HCEC 1CT (cell line): ENCODE measurements around the gene FAU.
"Not testable (repeated sequence)": the region's sequence is repeated elsewhere in the genome, so short reads cannot be mapped to it uniquely, and the experiment has no call there.

ENCODE experiments used
- DNase-seq: peaks from one replicate; pipeline ENCODE4 v3.0.0-alpha.2; 2017

FAU gene

DNA sequence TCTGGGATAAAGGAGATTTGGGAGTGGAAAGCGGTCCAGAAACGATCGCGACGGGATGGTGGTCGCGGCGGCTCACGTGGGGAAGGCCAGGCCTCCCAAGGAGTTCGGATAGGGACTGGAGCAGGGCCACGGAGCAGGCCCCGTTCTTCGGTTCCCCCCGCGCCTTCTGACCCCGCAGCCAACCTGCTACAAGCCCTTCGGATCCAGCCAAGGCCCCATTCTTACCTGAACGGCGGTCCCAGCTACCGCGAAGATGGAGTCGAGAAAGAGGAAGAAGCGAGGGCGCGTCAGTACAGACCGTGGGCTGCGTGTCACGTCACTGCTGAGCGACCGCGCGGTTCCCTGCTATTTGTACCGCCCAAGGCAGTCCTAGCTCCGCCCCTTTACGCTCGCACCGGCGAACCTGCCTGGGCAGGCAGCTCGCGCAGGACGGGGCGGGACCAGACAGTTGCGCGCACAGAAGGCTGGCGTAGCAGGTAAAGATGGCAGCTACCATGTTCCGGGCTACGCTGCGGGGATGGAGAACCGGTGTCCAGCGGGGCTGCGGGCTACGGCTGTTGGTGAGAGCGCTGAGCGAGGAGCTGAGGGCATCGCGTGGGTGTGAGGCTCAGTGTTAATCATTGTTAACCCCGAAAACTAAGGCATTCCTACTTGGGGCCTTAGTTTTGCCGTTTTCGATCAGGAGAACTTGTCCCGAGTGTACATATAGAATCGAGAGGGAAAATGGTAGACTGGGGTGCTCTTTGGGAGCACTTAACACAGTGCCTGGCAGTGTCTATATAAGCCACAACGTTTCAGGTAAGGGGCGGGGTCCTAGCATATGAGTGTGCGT, at the start of gene FAU, which contains the start of gene MRPL49:
TSS of gene FAU (minus strand) at position 270 of the 832 bp plus-strand sequence. CDS start 321 bp downstream, outside the sequence.
TSS of gene MRPL49 (plus strand) at position 457 of the 832 bp plus-strand sequence. CDS start at position 483, 26 bp downstream.
- DNase-seq = peak; percentile 97

DNA sequence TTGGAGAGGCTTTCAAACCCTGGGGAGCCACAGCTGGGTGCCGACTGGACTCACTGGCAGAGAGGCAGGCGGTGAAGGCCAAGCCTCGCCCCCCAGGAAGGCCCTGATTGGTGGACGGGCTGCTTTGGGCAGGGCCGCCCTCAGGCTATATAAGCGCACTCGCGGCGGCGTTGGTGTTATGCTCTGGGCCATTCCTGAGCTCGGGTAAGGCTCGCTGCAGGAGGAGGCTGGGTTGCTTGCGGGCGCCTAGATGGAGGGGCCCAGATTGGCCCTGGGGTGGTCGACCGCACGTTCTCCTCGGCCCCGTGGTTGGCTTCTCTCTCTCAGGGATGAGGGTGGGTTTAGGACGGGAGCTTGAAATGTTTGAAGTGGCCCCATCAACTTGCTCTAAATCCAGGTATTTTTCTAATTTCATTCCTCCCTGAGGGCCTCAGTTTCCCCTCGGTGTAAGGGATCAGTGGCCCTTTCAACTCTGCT, 48.2 kb upstream of the FAU start, which contains the start of gene SPDYC:
TSS of gene SPDYC (plus strand) at position 176 of the 477 bp plus-strand sequence. CDS start 1,125 bp downstream, outside the sequence.
- no peak for DNase-seq

DNA sequence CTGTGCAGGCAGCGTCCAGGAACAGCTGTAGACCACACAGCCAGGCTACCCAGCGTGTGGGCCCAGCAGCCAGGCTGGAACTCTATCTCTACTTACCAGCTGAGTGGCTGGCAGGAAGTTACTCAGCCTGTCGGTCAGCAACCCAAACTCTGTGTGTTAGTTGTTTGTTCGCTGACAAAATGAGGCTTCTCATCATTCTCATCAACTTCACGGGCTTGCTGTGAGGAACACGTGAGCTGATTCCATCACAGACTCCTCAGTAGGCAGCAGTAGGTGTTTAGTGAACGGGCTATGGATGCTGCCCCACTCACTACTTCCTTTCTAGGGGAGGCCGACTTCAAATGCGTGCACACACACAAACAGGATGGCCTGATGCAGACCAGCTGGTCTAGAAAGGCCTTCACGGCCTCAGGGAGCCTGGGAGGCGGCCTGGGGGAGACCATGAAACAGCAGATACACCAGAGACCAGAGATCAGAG, 47.3 kb upstream of the FAU start:
- peak; percentile 9 for DNase-seq

DNA sequence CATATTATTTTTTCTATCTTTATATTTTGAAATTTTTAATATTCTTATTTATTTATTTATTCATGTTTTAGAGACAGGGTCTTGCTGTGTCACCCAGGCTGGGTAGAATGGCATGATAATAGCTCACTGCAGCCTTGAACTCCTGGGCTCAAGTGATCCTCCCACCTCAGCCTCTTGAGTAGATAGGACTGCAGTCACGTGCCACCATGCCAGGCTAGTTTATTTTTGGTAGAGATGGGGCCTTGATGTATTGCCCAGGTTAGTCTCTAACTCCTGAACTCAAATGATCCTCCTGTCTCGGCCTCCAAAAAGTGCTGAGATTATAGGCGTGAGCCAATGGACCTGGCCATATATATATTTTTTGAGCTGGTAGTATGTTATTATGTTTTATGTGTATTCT, 45.7 kb upstream of the FAU start:
- no peak for DNase-seq

DNA sequence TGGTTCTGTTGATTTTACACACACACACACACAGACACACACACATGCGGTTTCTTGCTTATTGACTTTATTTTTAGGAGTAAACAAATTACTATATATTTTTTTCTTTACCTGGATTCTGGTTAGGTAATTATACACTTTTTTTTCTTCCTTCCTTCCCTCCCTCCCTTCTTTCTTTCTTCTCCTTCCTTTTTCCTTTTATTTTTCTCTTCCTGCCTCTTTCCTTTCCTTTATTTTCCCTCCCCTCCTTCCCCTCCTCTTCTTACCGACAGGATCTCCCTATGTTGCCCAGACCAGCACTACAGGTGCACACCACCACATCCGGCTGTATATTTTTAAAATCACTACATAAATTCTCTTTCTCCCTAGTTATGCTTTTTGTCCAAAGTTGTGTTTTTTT, 45.0 kb upstream of the FAU start:
- no peak for DNase-seq

DNA sequence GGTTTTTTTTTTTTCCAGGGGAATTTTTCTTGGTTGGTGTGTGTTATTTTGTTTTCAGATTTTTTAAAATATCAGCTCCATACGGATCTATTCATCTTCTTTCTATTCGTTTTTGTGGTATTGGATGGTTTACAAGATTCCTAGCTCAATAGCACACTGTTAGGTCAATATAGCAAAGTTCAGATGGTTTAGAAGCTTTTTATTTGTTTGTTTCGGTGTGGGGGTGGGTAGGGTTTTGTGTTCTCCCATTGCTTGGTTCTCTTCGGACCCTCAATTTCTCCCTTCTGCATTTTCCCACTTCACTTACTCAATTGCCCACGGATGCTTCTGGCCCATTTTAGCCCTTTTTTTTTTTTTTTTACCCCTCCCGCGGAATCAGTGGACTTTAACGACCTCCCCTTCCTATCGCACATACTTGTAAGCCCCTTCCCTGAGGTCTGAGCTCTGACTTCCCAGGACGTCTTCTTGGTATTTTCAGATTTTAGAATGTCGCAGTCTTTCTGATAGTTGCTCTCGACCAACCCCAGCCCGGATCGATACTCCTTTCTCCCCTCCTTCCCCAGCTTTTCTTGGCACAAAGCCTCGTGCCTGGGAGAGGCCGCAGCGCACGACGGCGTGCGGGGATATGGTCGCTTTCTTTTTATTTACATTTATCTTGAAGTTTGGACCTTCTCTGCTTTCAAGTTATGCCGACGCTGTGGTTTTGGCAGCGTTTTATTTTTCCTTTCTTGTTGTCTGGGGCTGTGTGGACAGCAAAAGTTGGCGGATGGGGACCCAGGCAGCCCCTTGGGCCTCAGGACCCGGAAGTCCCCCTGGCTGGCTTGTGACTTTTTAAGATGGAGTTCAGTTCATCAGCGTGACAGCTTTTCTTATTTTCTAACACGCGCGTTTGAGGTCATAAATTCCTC, 43.7 kb upstream of the FAU start:
- no peak for DNase-seq

DNA sequence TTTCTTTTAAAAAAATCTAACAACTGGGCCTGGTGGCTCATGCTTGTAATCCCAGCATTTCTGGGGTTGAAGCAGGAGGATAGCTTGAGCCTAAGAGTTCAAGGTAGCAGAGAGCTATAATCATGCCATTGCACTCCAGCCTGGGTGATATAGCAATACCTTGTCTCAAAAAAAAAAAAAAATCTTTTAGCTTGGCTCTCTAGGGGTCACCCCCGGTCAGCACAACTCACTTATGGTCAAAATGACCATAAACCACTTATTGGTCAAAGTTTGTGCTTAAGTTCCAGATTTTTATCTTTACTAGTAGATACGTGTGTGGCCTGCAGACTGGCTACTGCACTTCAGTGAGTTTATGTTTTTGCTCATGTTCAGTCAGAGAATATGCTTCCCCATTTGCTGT, 41.8 kb upstream of the FAU start:
- DNase-seq = no peak

DNA sequence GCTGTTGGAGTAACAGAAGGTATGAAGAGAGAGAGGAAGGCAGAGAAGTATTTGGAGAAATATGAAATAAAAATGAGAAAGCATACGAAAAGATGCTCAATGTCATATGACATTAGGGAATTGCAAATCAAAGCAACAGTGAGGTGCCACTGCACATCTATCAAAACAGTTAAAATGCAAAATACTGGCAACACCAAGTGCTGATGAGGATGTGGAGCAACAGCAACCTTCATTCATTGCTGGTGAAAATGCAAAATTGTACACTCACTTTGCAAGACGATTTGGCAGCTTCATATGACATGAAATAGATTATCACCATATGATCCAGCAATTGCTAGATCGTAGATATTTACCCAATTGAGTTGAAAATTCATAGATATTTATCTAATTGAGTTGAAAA, 38.7 kb upstream of the FAU start:
- DNase-seq = no peak

DNA sequence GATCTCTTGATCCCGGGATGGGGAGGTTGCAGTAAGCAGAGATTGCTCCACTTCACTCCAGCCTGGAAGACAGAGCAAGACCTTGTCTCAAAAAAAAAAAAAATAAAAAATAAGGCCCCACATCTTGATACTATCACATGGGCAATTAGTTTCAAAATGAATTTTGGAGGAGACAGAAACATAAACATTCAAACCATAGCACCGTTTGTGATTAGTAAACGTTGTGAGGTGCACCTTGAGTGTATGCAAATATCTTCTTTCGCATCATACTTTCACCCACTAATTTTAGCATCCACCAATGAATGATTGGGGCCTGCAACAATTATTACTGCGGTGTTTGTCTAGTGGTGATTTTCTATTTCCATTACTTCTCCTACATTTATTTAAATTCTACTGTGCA, 37.1 kb upstream of the FAU start:
- DNase-seq = no peak

DNA sequence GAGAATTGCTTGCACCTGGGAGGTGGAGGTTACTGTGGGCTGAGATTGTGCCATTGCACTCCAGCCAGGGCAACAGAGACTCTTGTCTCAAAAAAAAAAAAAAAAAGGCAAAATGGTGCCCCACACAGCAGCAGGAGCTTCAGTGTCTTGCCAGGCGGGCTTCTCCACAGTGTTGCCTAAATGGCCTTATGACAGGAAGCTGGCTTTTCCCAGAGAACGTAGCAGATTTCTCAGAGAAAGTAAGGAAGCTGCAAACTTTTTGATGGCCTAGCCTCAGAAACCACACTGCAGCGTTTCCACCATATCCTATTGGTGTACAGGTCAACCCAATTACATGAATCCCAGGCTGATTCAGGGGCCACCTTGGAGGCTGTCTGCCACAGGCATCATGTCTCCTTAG, 35.4 kb upstream of the FAU start:
- no peak for DNase-seq

DNA sequence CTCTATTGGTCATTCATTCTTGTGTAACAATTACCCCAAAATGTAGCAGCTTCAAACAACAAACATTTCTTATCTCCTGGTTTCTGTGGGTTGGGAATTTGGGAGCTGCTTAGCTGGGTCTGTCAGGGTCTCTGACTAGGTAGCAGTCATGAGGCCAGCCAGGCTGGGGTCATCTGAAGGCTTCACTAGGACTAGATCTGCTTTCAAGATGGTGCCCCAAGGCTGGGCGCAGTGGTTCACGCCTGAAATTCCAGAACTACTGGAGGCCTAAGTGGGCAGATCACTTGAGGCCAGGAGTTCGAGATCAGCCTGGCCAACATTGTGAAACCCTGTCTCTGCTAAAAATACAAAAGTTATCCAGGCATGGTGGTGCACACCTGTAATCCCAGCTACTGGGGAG, 35.0 kb upstream of the FAU start:
- no peak for DNase-seq

DNA sequence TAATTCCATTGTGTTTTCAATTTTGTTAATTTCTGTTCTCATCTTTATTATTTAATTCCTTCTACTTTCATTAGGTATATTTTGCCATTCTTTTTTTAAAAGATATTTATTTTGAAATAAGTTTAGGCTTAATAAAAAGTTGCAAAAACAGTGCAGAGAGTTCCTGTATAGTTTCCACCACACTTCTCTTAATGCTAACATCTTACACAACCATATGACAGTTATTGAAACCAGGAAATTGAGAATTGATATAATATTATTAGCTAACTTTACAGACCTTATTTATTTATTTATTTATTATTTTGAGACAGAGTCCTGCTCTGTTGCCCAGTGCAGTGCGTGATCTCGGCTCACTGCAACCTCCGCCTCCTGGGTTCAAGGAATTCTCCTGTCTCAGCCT, 34.3 kb upstream of the FAU start:
- no peak for DNase-seq

DNA sequence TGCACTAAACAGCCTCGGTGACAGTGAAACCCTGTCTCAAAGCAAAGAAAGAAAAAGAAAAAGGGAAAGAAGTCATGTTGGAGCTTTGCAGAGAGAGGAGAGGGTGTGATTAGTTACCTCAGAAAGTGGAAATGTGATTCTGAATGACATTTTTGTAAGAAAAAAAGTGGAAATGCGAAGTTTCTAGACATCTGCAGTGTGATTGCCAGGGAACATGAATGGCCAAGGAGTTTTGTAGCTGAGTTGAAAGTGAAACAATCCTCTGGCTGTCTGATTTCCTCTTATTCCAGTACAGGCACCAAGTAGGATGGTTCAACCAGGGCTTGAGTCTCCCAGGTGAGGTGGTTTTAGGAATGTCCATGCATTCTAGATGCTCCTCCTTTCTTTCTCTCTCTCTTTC, 30.2 kb upstream of the FAU start:
- DNase-seq = no peak

DNA sequence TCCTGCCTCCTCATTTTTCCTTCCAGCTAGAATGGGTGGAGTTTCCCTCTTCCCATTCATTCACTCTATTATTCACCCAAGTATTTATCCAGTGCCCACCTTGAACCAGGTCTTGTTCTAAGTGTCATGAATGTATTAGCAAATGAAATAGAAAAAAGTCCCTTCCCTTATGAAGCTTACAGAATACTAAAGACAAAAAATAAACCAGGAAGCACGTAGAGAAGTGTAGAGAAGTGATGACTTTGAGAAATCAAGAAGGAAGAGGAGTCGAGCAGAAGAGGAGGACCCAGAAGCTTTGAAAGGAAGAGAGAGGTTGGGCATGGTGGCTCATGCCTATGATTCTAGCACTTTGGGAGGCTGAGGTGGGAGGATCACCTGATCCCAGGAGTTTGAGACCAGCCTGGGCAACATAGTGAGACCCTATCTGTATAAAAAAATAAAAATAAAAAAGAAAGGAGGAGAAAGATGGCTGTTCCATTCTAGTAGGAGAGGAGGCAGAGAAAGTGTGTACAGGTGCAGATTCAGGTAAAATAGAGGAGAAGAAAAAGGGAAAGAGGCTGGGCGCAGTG, 29.5 kb upstream of the FAU start:
- no peak for DNase-seq

DNA sequence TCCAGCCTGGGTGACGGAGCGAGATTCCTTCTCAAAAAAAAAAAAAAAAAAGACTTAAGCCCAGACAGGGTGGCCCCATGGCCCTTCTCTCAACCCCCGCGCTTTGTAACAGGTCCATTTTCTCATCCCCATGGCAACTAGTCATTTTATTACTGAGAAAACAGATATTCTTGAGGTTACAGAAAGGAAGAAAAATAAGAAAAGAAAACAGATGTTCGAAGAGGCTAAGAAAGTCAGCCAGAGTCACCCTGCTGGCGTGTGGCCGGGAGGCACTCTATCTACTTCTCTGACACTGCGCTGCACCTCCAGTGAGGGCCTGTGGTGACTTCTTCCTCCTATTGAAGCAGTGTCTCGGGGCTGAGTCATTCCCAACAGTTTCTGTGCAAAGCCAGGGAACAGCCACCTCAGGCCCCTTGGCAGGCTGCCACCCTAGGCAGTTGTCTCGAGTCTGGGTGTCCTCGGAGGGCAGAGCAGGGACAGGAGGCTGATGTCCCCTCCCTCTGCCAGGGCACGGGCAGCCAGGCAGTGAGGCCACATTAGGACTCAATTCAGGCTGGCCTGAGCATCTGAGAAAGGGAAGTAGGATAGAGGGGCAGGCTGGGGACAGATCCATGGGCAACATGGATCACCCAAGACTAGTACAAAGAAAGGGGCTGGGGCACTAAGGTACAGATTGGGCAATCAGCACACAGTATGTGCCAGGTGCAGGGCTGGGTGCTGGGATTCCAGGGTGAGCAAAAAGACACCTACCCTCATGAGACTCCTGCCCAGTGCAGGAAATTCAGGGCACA, 28.8 kb upstream of the FAU start:
- DNase-seq = peak; percentile 58

DNA sequence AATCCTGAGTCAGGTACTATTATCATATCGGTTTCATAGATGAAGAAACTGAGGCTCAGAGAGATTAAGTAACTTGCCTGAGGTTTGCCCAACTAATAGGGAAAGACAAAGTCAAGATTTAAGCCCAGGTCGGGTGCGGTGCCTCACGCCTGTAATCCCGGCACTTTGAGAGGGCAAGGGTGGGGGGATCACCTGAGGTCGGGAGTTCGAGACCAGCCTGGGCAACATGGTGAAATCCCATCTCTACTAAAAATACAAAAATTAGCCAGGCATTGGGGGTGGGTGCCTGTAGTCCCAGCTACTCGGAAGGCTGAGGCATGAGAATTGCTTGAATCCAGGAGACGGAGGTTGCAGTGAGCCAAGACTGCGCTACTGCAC, 28.2 kb upstream of the FAU start:
- not testable (repeated sequence) for DNase-seq

DNA sequence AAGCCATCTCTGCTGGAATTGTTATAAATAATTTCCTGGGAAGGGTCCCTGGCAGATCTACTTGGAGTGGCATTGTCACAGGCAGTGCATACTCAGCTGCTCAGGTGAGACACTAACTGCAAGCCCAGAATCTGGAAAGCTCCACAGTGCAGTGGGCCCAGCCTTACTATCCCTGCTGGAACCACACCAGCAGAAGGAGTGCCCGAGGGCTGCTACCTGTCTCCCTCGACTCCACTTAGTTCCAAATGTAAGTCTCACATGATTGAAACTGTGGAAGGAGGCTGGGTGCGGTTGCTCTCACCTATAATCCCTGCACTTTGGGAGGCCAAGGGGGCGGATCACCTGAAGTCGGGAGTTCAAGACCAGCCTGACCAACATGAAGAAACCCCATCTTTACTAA, 26.7 kb upstream of the FAU start:
- DNase-seq = no peak

DNA sequence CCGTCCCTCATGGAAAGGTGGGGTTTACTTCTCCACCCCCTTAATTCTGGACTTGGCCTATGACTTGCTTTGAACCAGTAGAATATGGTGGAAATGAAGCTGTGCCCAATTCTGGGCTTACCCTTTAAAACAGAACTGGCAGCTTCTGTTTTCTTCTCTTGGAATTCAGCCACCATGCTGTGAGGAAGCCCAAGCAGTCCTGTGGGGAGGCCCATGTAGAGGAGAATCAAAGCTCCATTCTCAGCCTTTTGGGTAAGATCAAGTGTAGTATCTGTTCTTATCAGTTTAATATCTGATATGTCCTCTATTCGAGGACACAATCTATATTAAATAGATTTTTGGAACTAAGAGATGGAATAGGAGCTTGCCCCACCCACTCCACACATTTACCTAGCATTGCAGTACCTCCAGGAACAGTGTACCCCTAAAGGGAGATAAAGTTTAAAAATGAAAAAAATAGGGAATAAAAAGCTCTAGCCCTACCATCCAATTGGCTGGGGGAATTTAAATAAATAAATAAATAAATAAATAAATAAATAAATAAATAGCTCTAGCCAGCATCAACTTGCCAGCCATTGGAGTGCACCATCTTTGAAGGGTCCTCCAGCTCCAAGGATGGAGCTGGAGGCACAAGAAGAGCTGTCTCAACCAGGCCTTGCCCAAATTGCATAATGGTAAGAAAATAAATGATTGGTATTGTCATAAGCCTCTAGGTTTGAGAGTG, 25.6 kb upstream of the FAU start:
- DNase-seq = no peak

DNA sequence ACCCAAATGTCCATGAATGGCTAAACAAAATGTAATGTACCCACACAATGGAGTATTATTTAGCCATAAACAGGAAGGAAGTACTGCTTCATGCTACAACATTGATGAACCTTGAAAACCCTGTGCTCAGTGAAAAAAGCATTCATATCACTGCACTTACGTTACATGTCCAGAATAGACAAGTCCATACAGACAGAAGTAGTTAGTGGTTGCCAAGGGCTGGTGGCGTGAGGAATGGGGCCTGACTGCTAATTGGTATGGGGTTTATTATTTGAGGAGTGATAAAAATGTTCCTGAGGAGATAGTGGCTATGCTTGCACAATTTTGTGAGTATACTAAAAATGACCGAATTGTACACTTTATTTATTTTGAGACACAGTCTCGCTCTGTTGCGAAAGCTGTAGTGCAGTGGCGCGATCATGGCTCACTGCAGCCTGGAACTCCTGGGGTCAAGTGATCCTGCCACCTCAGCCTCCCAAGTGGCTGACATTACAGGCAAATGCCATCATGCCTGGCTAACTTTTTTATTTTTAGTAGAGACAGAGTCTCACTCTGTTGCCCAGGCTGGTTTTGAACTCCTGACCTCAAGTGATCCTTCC, 20.1 kb upstream of the FAU start:
- no peak for DNase-seq

DNA sequence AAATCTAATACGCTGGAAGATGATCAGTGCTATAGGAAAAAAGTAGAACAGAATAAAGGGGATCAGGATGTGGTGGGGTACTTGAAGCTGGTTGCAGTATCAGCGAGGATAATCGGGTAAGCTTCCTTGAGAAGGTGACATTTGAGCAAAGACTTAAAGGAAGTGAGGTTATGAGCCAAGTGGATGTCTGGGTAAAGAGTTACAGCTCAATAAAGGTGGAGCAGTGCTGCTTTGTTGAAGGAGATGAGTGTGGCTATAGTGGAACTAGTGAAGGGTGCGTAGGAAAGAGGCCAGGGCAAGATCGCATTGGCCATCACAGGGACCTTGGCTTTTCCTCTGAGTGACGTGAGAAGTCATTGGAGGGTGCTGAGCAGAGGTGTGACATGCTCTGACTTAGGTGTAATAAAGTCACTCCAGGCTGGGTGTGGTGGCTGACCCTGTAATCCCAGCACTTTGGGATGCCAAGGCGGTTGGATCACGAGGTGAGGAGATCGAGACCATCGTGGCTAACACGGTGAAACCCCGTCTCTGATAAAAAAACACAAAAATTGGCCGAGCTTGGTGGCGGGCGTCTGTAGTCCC, 14.7 kb upstream of the FAU start:
- no peak for DNase-seq

DNA sequence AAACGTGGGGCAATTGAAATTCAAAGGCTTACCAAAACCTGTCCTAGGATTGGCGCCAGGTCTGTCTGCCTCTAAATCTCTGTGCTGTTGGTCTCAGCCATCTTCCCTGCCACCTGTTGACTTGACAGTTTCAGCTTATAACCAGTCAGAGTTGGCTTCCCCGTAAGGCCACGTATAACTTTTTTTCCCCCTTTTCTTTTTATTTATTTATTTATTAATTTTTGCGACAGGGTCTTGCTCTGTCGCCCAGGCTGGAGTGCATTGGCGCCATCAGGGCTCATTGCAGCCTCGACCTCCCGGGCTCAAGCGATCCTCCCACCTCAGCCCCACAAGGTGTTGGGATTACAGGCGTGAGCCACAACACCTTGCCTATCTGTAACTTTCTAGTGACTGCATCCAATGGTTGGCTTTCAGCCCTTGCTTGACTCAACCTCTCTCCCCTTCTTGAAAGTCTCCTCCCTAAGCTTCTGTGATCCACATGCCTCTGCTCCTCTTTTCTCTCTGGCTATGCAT, 13.8 kb upstream of the FAU start:
- no peak for DNase-seq
